IMR-90 (cell line): ENCODE data around the gene MEIOB. TPM values are rescaled to one million over a fixed set of nuclear protein-coding genes. Genes with fewer than 3 reads are reported as not detected.

Experiments used
- ATAC-seq: fragments of 200-7000 bp; cut with Tn5 transposase; 2 replicates; pipeline ENCODE4 v1.9.1; 2020; ENCODE audit warnings: low read depth, mild to moderate bottlenecking, moderate library complexity
- BruUV-seq: library from RNA; stranded (reverse); fragments of 400-500 nt; replicated peaks from 2 replicates; lab custom pipeline; 2021; lab: Mats Ljungman, UMichigan
- CTCF ChIA-PET: fragments of 300-600 bp; formaldehyde crosslinking; extraction: SDS; loops from one replicate; lab custom pipeline; 2021; ENCODE audit warnings: antibody characterized with exemption; lab: Yijun Ruan, JAX
- POLR2A ChIA-PET: fragments of 300-600 bp; sonication (Branson Sonifier 250); formaldehyde crosslinking; loops from one replicate; lab custom pipeline; 2022; ENCODE audit warnings: antibody characterized with exemption; ENCODE audit not compliant: unreplicated experiment; lab: Charles Lee
- DNase-seq: peaks from one replicate; pipeline ENCODE4 v3.0.0; 2013
- H2AFZ ChIP-seq: replicated peaks from 2 replicates; pipeline ENCODE3; 2013; ENCODE audit warnings: low read length, mild to moderate bottlenecking; ENCODE audit not compliant: poor library complexity
- H2AK5ac ChIP-seq: 2 replicates; pipeline ENCODE4 v1.6.1; 2013; ENCODE audit warnings: low read depth, low read length, inconsistent platforms
- H2AK9ac ChIP-seq: replicated peaks from 2 replicates; pipeline ENCODE3; 2013; ENCODE audit warnings: mild to moderate bottlenecking, low read depth, low read length, moderate library complexity; ENCODE audit not compliant: poor library complexity
- H2BK120ac ChIP-seq: 2 replicates; pipeline ENCODE4 v1.6.1; 2013; ENCODE audit warnings: low read depth, low read length, inconsistent platforms
- H2BK15ac ChIP-seq: 3 replicates; pipeline ENCODE4 v1.6.1; 2013; ENCODE audit warnings: low read depth, low read length, inconsistent platforms
- H2BK20ac ChIP-seq: 2 replicates; pipeline ENCODE4 v1.6.1; 2013; ENCODE audit warnings: low read depth, mild to moderate bottlenecking, inconsistent platforms, low read length, moderate library complexity
- H2BK5ac ChIP-seq: 2 replicates; pipeline ENCODE4 v1.6.1; 2013; ENCODE audit warnings: mild to moderate bottlenecking, low read depth, low read length, inconsistent platforms; ENCODE audit not compliant: poor library complexity, severe bottlenecking
- H3K14ac ChIP-seq: replicated peaks from 2 replicates; pipeline ENCODE4 v1.6.1; 2013; ENCODE audit warnings: low read depth, low read length, inconsistent platforms
- H3K18ac ChIP-seq: 2 replicates; pipeline ENCODE4 v1.6.1; 2013; ENCODE audit warnings: low read depth, low read length, control low read depth
- H3K23ac ChIP-seq: 2 replicates; pipeline ENCODE4 v1.6.1; 2013; ENCODE audit warnings: low read depth, low read length, inconsistent platforms
- H3K27ac ChIP-seq: 2 replicates; pipeline ENCODE4 v1.5.1; 2013; ENCODE audit warnings: mild to moderate bottlenecking, control low read depth, low read length; ENCODE audit not compliant: insufficient read depth
- H3K27me3 ChIP-seq: 2 replicates; pipeline ENCODE4 v1.6.1; 2013; ENCODE audit warnings: low read length; ENCODE audit not compliant: control insufficient read depth, insufficient read depth
- H3K36me3 ChIP-seq: 2 replicates; pipeline ENCODE4 v1.6.1; 2013; ENCODE audit warnings: low read length, mixed read lengths; ENCODE audit not compliant: control insufficient read depth, insufficient read depth
- H3K4ac ChIP-seq: 2 replicates; pipeline ENCODE4 v1.6.1; 2013; ENCODE audit warnings: low read depth, low read length, inconsistent platforms
- H3K4me1 ChIP-seq: 2 replicates; pipeline ENCODE4 v1.6.1; 2013; ENCODE audit warnings: low read length, mixed read lengths; ENCODE audit not compliant: control insufficient read depth, insufficient read depth
- H3K4me2 ChIP-seq: 2 replicates; pipeline ENCODE4 v1.6.1; 2013; ENCODE audit warnings: low read depth, mild to moderate bottlenecking, control low read depth, low read length, moderate library complexity
- H3K4me3 ChIP-seq: 2 replicates; pipeline ENCODE4 v1.5.1; 2013; ENCODE audit warnings: low read depth, mild to moderate bottlenecking, control low read depth, low read length, moderate library complexity; ENCODE audit not compliant: insufficient read depth
- H3K56ac ChIP-seq: 2 replicates; pipeline ENCODE4 v1.6.1; 2013; ENCODE audit warnings: low read length, inconsistent platforms; ENCODE audit not compliant: insufficient read depth; ENCODE audit errors: extremely low read depth
- H3K79me1 ChIP-seq, 2 experiments: 2 replicates each; pipeline ENCODE4 v1.6.1; 2013; ENCODE audit warnings: low read length in 2 of 2, inconsistent platforms in 1 of 2, low read depth in 1 of 2
- H3K9ac ChIP-seq: 2 replicates; pipeline ENCODE4 v1.6.1; 2013; ENCODE audit warnings: low read depth, low read length, control low read depth
- H3K9me1 ChIP-seq: 2 replicates; pipeline ENCODE4 v1.6.1; 2013; ENCODE audit warnings: low read length, inconsistent platforms; ENCODE audit not compliant: insufficient read depth
- H3K9me3 ChIP-seq: 2 replicates; pipeline ENCODE4 v1.6.1; 2013; ENCODE audit warnings: low read length; ENCODE audit not compliant: control insufficient read depth, insufficient read depth
- H4K20me1 ChIP-seq: 2 replicates; pipeline ENCODE4 v1.6.1; 2013; ENCODE audit warnings: low read length, inconsistent platforms; ENCODE audit not compliant: insufficient read depth
- H4K5ac ChIP-seq: 2 replicates; pipeline ENCODE4 v1.6.1; 2013; ENCODE audit warnings: mild to moderate bottlenecking, low read depth, low read length, control low read depth
- H4K8ac ChIP-seq, 2 experiments: 2 replicates each; pipeline ENCODE4 v1.6.1; 2013; ENCODE audit warnings: low read depth in 2 of 2, low read length in 2 of 2, control low read depth in 1 of 2, inconsistent platforms in 1 of 2
- H4K91ac ChIP-seq: 2 replicates; pipeline ENCODE4 v1.6.1; 2013; ENCODE audit warnings: low read depth, low read length, inconsistent platforms; ENCODE audit not compliant: insufficient read depth
- BHLHE40 ChIP-seq: fragments of 150-350 bp; IDR thresholded peaks from 2 replicates; pipeline ENCODE4 v1.6.1; 2016; ENCODE audit warnings: mild to moderate bottlenecking, low read depth, low read length
- CEBPB ChIP-seq: IDR thresholded peaks from 2 replicates; pipeline ENCODE4 v1.6.1; 2012; ENCODE audit warnings: low read depth, low read length, improper control_type of control experiment
- CHD1 ChIP-seq: IDR thresholded peaks from 2 replicates; pipeline ENCODE4 v1.6.1; 2012; ENCODE audit warnings: low read depth, low read length, improper control_type of control experiment
- FOS ChIP-seq: fragments of 150-350 bp; IDR thresholded peaks from 2 replicates; pipeline ENCODE4 v1.6.1; 2016; ENCODE audit warnings: low read depth, low read length
- POLR2A ChIP-seq: IDR thresholded peaks from 2 replicates; pipeline ENCODE4 v1.6.1; 2012; ENCODE audit warnings: mild to moderate bottlenecking, low read depth, low read length
- RFX5 ChIP-seq: IDR thresholded peaks from 2 replicates; pipeline ENCODE4 v1.8.0; 2012; ENCODE audit warnings: low read depth, mild to moderate bottlenecking, low read length, moderate library complexity
- WGBS, 2 experiments: methylation state at CpG; one replicate each; pipeline versions ENCODE4 v1.1.5 to v1.1.7; 2013; ENCODE audit warnings: missing lambda C conversion rate in 2 of 2; ENCODE audit not compliant: insufficient read length in 1 of 2; ENCODE audit errors: extremely low coverage in 2 of 2; 5-methylcytosine and 5-hydroxymethylcytosine counted together
- dilution Hi-C: fragments of 300-500 bp; cut with HindIII; formaldehyde crosslinking; loops from one replicate; pipeline ENCODE4 v1.14.3; 2018; ENCODE audit warnings: low sequenced_read_pairs; ENCODE audit not compliant: unreplicated experiment
- in situ Hi-C: fragments of 300-500 bp; cut with MboI; formaldehyde crosslinking; loops from 3 replicates; pipeline ENCODE4 v1.14.3; 2019; ENCODE audit warnings: low sequenced_read_pairs, inconsistent platforms, mixed read lengths
- intact Hi-C: fragments of 100-400 bp; cut with micrococcal nuclease; formaldehyde crosslinking; loops from 2 replicates; pipeline ENCODE4 v1.10.0; 2022
- polyA plus RNA-seq, 3 experiments: library from polyadenylated mRNA; depleted of rRNA; stranded (reverse); fragments of >200 nt; gene quantifications; 2 replicates each; pipeline ENCODE4 v1.2.3, GENCODE V29; 2012; ENCODE audit warnings: low replicate concordance in 1 of 3
- total RNA-seq: library from RNA; depleted of rRNA; stranded (reverse); fragments of >200 nt; gene quantifications from 2 replicates; pipeline ENCODE4 v1.2.3, GENCODE V29; 2012
- TF ChIP-seq, protein P1 (sequence below): conservative IDR thresholded peaks from 2 replicates; pipeline ENCODE4 v1.5.1; 2012; ENCODE audit warnings: mild to moderate bottlenecking, low read depth, low read length, improper control_type of control experiment
- TF ChIP-seq, protein P2 (sequence below): fragments of 150-350 bp; IDR thresholded peaks from 2 replicates; pipeline ENCODE4 v1.6.1; 2016; ENCODE audit warnings: low read depth, mild to moderate bottlenecking, low read length, moderate library complexity, borderline replicate concordance

MEIOB gene
- total and polyA plus RNA-seq, 2 of the 4 experiments (the other 2 are of a cell fraction): 0.14 TPM; not detected in 1

DNA sequence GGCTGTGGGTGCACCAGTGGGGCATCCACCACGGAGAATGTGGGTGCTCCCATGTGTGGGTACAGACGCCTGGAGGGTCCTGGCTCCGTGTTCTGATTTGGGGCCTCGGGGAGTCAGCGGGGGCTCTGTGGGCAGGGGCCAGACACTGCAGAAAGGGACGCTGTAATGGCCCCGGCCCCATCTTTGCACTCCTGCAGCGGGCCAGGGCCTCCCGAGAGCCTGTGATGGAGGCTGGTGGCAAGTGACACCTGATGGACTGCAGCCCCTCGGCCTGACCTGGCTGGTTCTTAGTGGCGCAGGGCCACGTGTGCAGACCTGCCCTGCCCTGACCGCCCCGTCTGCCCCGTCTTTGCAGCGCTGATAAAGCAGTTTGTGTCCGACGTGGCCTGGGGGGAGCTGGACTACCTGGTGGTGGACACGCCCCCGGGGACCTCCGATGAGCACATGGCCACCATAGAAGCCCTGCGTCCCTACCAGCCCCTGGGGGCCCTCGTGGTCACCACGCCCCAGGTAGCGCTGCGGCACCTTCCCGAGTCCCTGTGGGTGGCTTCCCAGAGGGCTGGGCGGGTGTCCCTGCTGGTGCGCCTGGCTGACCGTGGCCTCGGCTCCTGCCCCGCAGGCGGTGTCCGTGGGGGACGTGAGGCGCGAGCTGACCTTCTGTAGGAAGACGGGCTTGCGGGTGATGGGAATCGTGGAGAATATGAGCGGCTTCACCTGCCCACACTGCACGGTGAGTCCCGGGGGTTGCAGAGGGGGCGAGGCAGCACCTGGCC is 84.5 kb downstream of the MEIOB start:
- Histone ChIP-seq H2AK9ac (no peak overlapping the region), H2BK15ac (no peak overlapping the region), H3K18ac (no peak overlapping the region), H2BK5ac (no peak overlapping the region), H2BK120ac (no peak overlapping the region), H4K5ac (no peak overlapping the region), H4K20me1 (peaks cover 38% of the 10 kb centered on the region), H3K9me3 (no peaks in the 10 kb centered on the region), H4K91ac (no peak overlapping the region), H3K4me2 (no peak overlapping the region), H3K4me1 (no peaks in the 10 kb centered on the region), H3K4ac (no peak overlapping the region), H3K27me3 (no peaks in the 10 kb centered on the region), H3K9ac (no peak overlapping the region), H4K8ac (no peak overlapping the region), H3K56ac (no peak overlapping the region), H2AK5ac (no peak overlapping the region), H3K79me1 (peaks cover 12 to 40% of the 10 kb centered on the region in 2 experiments; a peak in 3 of 4 replicates), H3K36me3 (peaks cover 35% of the 10 kb centered on the region), H3K4me3 (no peak overlapping the region), H2BK20ac (no peak overlapping the region), H3K14ac (no peak overlapping the region), H3K23ac (no peak overlapping the region), H3K9me1 (peaks cover 4% of the 10 kb centered on the region; the same call in 1 of the 2 replicates), H3K27ac (no peak overlapping the region), H2AFZ (no peak overlapping the region)
- no peak for TF ChIP-seq CHD1
- TF ChIP-seq POLR2A: no peak
- TF ChIP-seq, protein P1, sequence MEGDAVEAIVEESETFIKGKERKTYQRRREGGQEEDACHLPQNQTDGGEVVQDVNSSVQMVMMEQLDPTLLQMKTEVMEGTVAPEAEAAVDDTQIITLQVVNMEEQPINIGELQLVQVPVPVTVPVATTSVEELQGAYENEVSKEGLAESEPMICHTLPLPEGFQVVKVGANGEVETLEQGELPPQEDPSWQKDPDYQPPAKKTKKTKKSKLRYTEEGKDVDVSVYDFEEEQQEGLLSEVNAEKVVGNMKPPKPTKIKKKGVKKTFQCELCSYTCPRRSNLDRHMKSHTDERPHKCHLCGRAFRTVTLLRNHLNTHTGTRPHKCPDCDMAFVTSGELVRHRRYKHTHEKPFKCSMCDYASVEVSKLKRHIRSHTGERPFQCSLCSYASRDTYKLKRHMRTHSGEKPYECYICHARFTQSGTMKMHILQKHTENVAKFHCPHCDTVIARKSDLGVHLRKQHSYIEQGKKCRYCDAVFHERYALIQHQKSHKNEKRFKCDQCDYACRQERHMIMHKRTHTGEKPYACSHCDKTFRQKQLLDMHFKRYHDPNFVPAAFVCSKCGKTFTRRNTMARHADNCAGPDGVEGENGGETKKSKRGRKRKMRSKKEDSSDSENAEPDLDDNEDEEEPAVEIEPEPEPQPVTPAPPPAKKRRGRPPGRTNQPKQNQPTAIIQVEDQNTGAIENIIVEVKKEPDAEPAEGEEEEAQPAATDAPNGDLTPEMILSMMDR: no peak
- no peak for TF ChIP-seq CEBPB
- TF ChIP-seq FOS: no peak
- TF ChIP-seq BHLHE40: no peak
- no peak for TF ChIP-seq RFX5
- TF ChIP-seq, protein P2, sequence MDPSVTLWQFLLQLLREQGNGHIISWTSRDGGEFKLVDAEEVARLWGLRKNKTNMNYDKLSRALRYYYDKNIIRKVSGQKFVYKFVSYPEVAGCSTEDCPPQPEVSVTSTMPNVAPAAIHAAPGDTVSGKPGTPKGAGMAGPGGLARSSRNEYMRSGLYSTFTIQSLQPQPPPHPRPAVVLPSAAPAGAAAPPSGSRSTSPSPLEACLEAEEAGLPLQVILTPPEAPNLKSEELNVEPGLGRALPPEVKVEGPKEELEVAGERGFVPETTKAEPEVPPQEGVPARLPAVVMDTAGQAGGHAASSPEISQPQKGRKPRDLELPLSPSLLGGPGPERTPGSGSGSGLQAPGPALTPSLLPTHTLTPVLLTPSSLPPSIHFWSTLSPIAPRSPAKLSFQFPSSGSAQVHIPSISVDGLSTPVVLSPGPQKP: no peak
- intact Hi-C loops: no loop called here
- dilution Hi-C loops: no loop called here
- 96% methylated on average over 26 of the region's 44 CpGs; no CpG with 5 or more reads in 1 of the 2 experiments for WGBS, 2 experiments
- ChIA-PET POLR2A (no interaction called here), CTCF (no interaction called here)
- DNase-seq (no peak), ATAC-seq (no peak)
- in situ Hi-C loops: no loop called here
- no TSS peak for BruUV-seq
